NCI-H2227 (cell line): ENCODE data around the gene PCGF3.
A peak's percentile ranks its signal among the peaks of the same experiment; 100 is the strongest.
"Not testable (repeated sequence)": the region's sequence is repeated elsewhere in the genome, so short reads cannot be mapped to it uniquely, and the experiment has no call there.

Experiments
- DNase-seq: peaks from one replicate; lab custom pipeline; 2025; ENCODE audit not compliant: unreplicated experiment; lab: John Stamatoyannopoulos, UW

Gene PCGF3

GRCh38 chr4:793941-794621 lies 88.4 kb downstream of the PCGF3 start:
- no peak for DNase-seq

- DNase-seq = no peak
These were observed 89.5 kb downstream of the PCGF3 start for GRCh38 chr4:794900-795725.

GRCh38 chr4:795726-796119 lies 90.1 kb downstream of the PCGF3 start:
- DNase-seq = no peak

- no peak for DNase-seq
These were observed 90.6 kb downstream of the PCGF3 start for GRCh38 chr4:796206-796605.

- no peak for DNase-seq
These were observed 91.4 kb downstream of the PCGF3 start for GRCh38 chr4:797066-797465.

- no peak for DNase-seq
These were observed 95.9 kb downstream of the PCGF3 start for GRCh38 chr4:801436-802124.

- DNase-seq = no peak
These were observed 98.3 kb downstream of the PCGF3 start for GRCh38 chr4:803884-804283.

GRCh38 chr4:804804-805203 lies 99.2 kb downstream of the PCGF3 start:
- DNase-seq = no peak

- DNase-seq = not testable (repeated sequence)
These were observed 101.3 kb downstream of the PCGF3 start for GRCh38 chr4:806979-807378.

GRCh38 chr4:807792-808191 lies 102.2 kb downstream of the PCGF3 start:
- no peak for DNase-seq

GRCh38 chr4:808860-809570 lies 103.4 kb downstream of the PCGF3 start:
- no peak for DNase-seq

GRCh38 chr4:813900-814299 lies 108.3 kb downstream of the PCGF3 start:
- no peak for DNase-seq

- no peak for DNase-seq
These were observed 108.7 kb downstream of the PCGF3 start for GRCh38 chr4:814312-814850.

- peak; percentile 9 for DNase-seq
These were observed 110.0 kb downstream of the PCGF3 start for GRCh38 chr4:815464-816146.

GRCh38 chr4:818106-818921 lies 112.7 kb downstream of the PCGF3 start:
- DNase-seq = no peak

GRCh38 chr4:819401-820229 lies 114.0 kb downstream of the PCGF3 start:
- DNase-seq = no peak
